Hematopoietic multipotent progenitor cell treated with erythropoietin and hydrocortisone succinate and interleukin-3 and kit ligand, for 15 days (in vitro differentiated cells): ENCODE data around the gene CELF2.
"Not testable (repeated sequence)": the region's sequence is repeated elsewhere in the genome, so short reads cannot be mapped to it uniquely, and the experiment has no call there.

Experiments
- DNase-seq: peaks from one replicate; pipeline ENCODE4 v3.0.0-alpha.2; 2015; ENCODE audit warnings: low spot score

The CELF2 gene

GRCh38 chr10:11357439-11357838 is 339.8 kb downstream of the CELF2 start:
- no peak for DNase-seq

DNA sequence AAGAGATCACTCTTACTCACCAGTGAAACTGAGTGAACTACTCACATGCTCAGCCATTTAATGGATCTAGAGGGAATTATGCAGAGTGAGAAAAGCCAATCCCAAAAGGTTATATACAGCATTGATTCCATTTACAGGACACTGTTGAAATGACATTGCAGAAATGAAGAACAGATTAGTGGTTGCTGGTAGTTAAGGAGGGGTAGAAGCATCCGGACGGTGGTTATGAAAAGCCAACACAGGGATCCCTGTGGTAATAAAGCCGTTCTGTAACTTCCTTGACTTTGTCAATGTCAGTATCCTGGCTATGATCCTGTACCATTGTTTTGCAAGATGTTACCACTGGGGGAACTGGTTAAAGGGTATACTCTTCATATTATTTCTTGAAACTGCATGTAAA is 340.3 kb downstream of the CELF2 start:
- no peak for DNase-seq

- DNase-seq: no peak
Observed at GRCh38 chr10:11358923-11359575, 341.4 kb downstream of the CELF2 start.

DNA sequence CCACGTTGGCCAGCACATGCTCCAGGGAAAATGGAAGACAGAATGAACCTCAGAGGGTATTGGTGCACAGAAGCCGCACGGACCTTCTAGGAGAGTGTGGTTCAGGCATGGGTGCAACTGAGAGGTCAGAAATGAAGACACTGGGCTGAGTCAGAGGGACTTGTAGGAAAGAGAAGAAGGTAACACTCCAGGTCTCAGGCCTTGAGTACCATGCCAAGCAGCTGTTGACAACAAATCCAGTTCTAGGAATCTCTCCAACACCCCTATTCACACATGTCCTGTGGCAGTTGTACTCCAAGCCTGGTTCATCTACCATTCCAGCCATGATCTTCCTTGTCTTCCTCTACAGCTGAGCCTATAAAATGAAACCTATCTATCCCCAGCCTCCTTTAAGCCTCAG is 342.2 kb downstream of the CELF2 start:
- DNase-seq: no peak

GRCh38 chr10:11363497-11363896 is 345.8 kb downstream of the CELF2 start:
- DNase-seq: no peak

DNA sequence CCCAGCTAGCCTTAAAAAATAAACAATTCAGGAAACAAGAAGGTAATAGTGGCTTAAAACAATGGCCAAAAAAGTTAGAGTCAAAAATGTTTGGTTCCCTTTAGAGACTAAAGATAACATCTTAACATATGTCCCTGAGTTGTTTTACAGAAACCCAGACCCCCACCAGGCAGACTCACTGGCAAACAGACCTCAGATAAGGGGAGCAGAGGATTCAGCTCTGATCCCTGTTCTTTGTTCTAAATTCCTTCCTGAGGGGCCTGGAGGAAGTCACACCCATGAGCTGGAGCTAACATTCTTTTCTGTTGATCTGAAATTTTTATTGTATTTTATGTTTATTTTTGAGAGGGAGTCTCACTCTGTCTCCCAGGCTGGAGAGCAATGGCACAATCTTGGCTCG is 346.6 kb downstream of the CELF2 start:
- DNase-seq: no peak

DNA sequence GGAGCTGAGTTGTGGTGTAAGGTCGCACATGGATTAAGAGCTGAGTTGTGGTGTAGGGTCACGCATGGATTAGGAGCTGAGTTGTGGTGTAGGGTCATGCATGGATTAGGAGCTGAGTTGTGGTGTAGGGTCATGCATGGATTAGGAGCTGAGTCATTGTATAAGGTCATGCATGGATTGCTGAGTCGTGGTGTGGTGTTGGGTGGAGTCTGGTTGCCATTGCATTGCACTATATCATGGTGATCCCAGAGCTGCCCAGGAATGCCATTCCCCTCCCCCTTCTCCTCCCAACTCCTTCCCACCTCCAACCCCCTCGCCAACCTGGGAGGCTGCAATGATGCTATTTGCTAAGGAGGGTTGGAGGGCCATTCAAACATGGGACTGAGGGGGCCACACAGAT is 349.2 kb downstream of the CELF2 start:
- DNase-seq: not testable (repeated sequence)

GRCh38 chr10:11367505-11367904 is 349.8 kb downstream of the CELF2 start:
- no peak for DNase-seq

GRCh38 chr10:11373717-11374171 is 356.1 kb downstream of the CELF2 start:
- DNase-seq: no peak

- DNase-seq: no peak
Observed at GRCh38 chr10:11377267-11377666, 359.6 kb downstream of the CELF2 start.

GRCh38 chr10:11378835-11379234 is 361.2 kb downstream of the CELF2 start:
- no peak for DNase-seq

GRCh38 chr10:11379771-11380170 is 362.1 kb downstream of the CELF2 start:
- DNase-seq: no peak

GRCh38 chr10:11381023-11381422 is 363.4 kb downstream of the CELF2 start:
- no peak for DNase-seq

DNA sequence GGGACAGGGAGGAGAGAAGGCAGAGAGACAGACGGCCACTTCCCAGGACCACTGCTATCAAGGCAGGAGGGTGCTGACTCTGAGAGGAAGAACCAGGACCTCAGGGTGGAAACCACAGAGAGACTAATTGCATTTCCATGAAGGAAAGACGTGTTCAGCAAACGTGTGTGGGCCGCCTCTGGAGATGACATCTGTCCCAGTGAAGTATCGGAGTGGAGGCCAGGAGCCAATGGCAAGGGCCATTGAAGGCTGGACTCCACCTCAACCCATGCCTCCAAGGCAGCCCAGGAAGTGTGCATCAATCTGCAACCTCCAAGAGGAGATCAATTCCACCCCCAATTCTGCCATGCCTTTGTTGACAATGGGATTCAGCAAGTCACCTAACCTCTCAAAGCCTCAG is 363.8 kb downstream of the CELF2 start:
- DNase-seq: no peak

DNA sequence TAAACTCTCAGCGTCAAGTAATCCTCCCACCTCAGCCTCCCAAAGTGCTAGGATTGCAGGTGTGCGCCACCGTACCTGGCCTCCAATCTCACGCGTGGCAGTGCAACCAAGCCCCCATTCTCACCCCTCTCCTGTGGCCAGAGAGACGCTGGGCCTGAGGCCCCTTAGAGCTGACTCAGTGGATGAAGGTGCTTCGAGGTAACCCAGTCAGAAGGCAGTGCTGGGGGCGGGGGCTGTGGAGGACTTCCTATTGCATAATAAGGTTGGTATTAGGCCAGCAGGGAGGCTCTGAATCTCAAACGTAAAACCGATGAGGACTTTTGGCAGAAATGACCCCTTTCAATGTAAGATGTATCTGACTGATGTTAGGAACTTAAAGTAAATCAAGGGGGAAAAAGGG is 364.5 kb downstream of the CELF2 start:
- no peak for DNase-seq

- no peak for DNase-seq
Observed at GRCh38 chr10:11386044-11386443, 368.4 kb downstream of the CELF2 start.
